ENCODE measurements around the gene SART3.

GRCh38 chr12:108582978-108583770 is 22.2 kb upstream of the SART3 start:
- no peak for TF ChIP-seq CTCF (IDR thresholded peaks at IDR 0.05)
- no peak for TF ChIP-seq POLR2A (IDR thresholded peaks at IDR 0.05)
- TF ChIP-seq EP300 (IDR thresholded peaks at IDR 0.05), result no peak
